Stimulated activated CD8-positive, alpha-beta memory T cell treated with anti-CD3 and anti-CD28 coated beads, Interleukin-12 subunit alpha, Interleukin-12 subunit beta, amount 100 ng/mL, for 4 hours (primary cell): Measurements from ENCODE around the gene SNRPF.

Experiments
- DNase-seq: peaks from one replicate; pipeline ENCODE4 v3.0.0-alpha.2; 2020; ENCODE audit warnings: low read depth

SNRPF gene

GRCh38 chr12:95859947-95860850, 1.4 kb downstream of the SNRPF start:
- no peak for DNase-seq

- DNase-seq, result no peak
These were observed 3.3 kb downstream of the SNRPF start for GRCh38 chr12:95862038-95862437.

- DNase-seq, result no peak
These were observed 4.6 kb downstream of the SNRPF start for GRCh38 chr12:95863337-95863736.

GRCh38 chr12:95870897-95871296, 12.1 kb downstream of the SNRPF start:
- no peak for DNase-seq

GRCh38 chr12:95874452-95874851, 15.7 kb downstream of the SNRPF start:
- DNase-seq, result no peak

- DNase-seq, result no peak
These were observed 18.9 kb downstream of the SNRPF start for GRCh38 chr12:95877622-95878021.

GRCh38 chr12:95880895-95881294, 22.1 kb downstream of the SNRPF start:
- no peak for DNase-seq

GRCh38 chr12:95881331-95881955, 22.7 kb downstream of the SNRPF start:
- DNase-seq, result no peak

- no peak for DNase-seq
These were observed 23.3 kb downstream of the SNRPF start for GRCh38 chr12:95882080-95882479.

- DNase-seq, result no peak
These were observed 24.1 kb downstream of the SNRPF start for GRCh38 chr12:95882873-95883272.

- no peak for DNase-seq
These were observed 26.2 kb downstream of the SNRPF start for GRCh38 chr12:95884998-95885397.

- DNase-seq, result no peak
These were observed 28.6 kb downstream of the SNRPF start for GRCh38 chr12:95887311-95887710.

- no peak for DNase-seq
These were observed 32.2 kb downstream of the SNRPF start for GRCh38 chr12:95890958-95891357.

- no peak for DNase-seq
These were observed 38.1 kb downstream of the SNRPF start for GRCh38 chr12:95896846-95897245.

GRCh38 chr12:95898081-95898480, 39.3 kb downstream of the SNRPF start:
- DNase-seq, result no peak

- no peak for DNase-seq
These were observed 49.8 kb downstream of the SNRPF start for GRCh38 chr12:95908573-95908972.

- no peak for DNase-seq
These were observed 51.1 kb downstream of the SNRPF start for GRCh38 chr12:95909871-95910270.
